NCI-H2107 treated with DMSO at 0.1 percent for 48 hours (cell line): ENCODE data around the gene SMIM30.
A peak's percentile ranks its signal among the peaks of the same experiment; 100 is the strongest.
"Not testable (repeated sequence)": the region's sequence is repeated elsewhere in the genome, so short reads cannot be mapped to it uniquely, and the experiment has no call there.

ENCODE experiments used
- DNase-seq: peaks from one replicate; lab custom pipeline; 2025; ENCODE audit not compliant: unreplicated experiment; lab: John Stamatoyannopoulos, UW

Gene SMIM30, protein sequence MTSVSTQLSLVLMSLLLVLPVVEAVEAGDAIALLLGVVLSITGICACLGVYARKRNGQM

DNA sequence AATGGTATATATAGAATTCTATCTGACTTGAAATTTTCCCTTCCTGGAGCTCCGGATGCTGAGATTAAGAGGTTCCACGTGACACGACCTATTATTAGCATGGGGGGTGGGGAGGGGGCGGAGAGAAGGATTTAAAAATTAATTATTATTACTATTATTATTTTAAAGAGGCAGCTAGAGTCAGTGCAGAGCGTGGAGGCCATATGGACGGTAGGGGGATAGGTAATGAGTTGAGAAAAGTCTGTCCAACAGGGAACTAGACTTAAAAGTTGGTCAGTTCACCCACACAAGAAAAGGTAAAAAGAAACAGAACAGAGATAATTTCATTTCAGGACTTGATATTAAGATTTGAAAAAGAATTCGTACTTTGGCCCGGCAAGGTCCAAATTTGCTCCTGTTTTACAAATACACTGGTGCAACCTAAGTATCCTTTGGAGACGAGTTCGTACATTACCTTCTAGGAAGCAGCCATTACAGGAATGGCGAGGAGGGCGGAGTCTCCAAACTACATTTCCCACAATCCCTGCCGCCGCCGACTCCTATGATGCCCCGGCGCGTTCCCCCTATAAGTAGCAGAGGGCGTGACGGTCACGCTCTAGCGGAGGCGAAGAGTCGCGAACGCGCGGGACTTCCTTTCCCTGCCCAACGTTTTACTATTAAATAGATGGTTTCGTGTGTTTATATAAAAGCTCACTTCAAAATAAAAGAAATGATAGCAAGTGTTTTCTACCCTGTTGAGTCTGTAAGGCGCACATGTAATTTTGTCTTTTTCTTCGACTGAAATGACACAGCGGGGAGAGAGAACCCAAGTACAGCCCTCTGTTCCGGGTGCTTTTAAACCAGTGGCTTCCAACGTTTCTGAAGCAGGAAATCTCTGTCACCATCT is at the start of gene SMIM30:
TSS of gene SMIM30 (minus strand) at position 481 of the 886 bp plus-strand sequence. CDS start 976 bp downstream, outside the sequence.
- DNase-seq, result peak; percentile 91

DNA sequence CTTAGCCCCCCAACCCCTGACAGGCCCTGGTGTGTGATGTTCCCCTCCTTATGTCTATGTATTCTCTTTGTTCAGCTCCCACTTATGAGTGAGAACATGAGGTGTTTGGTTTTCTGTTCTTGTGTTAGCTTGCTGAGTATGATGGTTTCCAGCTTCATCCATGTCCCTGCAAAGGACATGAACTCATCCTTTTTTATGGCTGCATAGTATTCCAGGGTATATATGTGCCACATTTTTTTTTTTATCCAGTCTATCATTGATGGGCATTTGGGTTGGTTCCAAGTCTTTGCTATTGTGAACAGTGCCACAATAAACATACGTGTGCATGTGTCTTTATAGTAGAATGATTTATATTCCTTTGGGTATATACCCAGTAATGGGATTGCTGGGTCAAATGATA is 47.8 kb upstream of the SMIM30 start:
- DNase-seq, result not testable (repeated sequence)

DNA sequence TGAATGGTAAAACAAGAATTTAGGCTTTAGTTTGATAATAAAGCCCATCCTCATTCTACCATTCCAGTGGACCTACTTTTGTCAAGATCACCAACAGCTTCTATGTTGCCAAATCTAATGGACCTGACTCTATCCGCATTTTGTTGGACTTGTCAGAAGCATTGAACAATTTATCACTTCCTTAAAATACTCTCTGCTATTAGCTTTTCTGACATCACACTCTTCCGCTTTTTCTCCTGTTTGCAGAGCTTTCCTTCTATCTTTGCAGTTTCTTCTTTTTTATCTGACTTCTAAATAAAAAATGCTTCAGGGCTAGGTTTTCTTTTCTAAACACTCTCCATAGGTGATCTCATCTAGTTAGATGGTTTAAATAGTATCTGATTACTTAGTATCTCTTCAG is 42.7 kb upstream of the SMIM30 start:
- no peak for DNase-seq

DNA sequence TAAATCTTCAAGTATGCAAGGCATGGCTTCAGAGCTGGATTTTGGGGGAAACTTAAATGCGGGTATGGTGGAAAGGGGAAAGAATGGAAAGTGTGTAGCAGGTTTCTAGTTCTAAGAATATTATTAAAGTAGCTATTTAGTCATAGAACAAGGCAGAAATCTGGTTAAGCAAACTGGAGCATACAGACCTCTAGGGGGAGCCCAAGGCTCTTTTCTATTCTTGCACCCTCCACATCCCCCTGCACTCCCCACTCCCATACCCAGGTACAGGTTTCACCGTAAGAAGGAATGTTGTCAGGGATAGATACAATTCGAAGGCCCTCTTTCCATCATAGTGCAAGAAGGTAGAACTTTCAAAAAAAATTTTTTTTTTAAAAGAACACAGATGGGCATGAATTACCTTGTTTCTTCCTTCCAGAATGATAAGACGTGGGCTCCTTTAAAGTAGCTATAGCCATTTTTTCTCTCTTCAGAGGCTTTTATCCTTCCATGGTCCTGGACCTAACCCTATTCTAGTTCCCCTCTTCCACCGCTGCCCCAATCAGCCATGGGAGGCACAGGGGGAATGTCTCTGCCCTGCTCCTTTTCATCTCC is 41.5 kb upstream of the SMIM30 start:
- DNase-seq, result peak; percentile 38

DNA sequence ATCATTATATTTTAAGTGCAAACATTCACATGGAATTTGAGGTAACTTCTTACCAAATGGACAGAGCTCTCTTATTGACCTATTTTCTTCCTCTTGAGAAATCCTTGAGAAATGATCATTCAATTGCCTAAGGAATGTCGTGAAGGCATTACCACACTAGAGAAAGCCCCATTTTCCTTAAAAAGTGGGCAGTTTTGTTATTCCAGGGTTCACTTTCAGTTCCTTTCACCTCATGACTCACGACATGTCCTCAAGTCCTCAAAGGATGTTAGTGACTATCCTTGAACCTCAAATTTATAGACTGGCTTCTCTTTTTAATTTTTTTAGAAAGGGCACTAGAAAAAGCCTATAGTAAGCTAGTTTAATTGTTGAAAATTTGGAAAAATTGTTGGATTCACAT is 40.4 kb upstream of the SMIM30 start:
- no peak for DNase-seq

DNA sequence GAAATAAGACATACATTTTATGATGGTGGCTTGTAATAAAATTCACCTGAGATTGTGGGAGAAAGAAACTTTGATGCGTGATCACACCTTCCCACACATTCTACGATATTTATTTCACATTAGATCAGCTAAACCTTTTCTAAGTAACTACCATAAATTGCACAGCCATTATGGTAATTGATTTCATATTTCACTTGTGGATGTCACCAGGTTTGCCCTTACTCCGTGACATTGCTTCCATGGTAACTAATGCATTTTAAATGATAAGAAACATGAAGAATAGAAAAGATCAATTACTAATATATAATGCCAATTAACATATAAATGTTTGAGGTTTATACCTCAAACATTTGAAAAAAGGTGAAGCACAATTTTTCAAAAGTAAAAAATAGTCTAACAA is 35.8 kb upstream of the SMIM30 start:
- DNase-seq, result no peak

DNA sequence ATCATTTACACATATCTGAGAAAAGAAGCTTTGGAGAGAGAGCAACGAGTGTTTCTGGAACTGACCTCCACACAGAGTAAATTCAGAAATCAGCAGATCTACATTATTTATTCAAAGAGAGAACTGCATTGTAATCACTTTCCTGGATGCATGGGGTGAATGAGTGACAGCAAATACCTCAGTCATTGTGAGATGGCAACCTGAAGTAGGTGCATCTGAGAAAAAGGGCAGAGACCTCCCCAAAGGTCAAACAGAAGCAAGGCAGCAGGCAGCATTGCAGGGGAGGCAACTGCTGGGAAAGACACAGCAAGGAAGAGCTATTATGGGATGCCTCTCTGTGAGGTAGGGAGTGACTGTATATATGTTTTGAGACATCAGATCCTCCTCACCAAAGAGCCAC is 26.5 kb upstream of the SMIM30 start:
- DNase-seq, result no peak

DNA sequence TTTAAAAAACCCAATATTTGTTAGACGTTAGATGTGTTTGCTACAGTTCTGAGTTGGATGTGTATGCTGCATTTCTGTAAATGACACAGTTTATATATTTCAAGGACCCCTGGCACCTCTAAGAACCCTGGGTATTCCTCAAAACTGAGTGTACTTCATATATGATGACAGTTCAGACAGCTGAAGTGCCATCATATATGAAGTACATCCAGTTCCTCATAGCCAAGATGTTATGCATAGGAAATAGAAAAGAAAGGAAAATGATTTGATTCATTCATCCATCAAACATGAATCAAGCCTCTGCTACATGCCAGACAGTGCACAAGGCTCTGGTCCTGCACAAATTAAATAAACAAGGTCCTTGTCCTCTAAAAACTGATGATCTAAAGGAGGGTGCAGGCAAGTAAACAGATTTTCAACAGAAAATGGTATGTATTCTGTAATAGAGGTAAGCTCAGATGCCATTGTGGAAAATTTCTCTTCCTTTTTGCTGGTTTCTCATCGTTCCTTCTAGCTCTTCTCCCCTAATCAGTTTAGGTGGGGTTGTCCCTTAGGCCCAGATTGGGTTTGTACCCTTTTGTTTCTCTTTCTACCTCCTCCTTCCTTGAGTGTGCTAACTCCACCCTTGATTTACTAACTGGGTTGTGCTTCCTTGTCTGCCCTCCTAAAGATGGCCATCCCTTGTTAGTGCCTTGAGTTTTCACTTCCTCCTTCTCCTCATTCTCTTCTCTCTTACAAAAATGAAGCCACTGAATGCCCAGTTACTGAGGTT is 25.3 kb upstream of the SMIM30 start:
- no peak for DNase-seq

DNA sequence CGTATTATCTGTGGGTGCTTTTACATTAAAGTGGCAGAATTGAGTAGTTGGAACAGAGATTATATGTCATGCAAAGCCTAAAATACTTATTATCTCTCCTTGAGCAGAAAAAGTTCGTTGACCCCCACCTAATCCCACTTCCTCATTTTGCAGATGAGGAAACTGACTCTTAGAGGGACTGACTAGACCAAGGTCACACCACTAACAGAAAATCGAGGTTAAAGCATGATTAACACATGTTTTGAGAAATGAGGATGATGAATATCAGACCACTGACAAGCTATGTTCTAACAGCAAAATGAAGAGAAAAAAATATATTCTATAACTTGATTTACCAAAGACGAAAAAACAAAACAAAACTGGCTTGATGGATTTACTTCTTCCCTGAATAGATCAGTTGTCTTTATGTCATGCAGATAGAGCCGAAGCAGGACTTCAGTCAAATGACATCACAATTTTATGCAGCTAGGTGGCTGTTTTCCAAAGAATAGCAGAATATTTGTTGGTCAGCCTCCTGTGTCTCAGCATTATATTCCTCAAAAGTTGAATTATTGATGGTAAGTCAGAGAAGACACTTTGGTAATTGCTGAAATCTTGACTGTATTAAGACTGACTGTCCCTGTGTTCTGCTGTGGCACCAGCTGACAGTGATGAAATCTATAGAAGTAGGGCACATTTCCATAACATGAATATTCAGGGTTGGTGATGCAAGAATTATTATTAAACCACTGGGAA is 24.2 kb upstream of the SMIM30 start:
- no peak for DNase-seq

DNA sequence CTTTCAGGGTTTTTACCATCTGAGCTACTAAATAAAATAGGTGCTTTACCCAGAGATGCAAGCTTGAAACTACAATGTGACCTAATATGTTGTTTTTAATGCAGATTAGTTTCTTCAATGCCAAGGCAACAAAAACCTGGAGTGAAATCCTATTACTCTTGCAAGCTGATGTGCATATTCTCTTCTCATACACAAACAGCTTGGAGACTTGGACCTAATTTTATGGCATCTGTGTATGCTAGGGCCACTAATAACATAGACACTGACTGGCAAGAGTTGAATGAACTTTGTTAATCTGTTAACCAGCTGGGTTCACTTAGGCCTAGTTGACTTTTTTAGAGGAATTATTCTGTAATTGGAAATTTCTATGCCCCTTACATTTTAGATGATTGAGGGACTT is 23.4 kb upstream of the SMIM30 start:
- DNase-seq, result no peak

DNA sequence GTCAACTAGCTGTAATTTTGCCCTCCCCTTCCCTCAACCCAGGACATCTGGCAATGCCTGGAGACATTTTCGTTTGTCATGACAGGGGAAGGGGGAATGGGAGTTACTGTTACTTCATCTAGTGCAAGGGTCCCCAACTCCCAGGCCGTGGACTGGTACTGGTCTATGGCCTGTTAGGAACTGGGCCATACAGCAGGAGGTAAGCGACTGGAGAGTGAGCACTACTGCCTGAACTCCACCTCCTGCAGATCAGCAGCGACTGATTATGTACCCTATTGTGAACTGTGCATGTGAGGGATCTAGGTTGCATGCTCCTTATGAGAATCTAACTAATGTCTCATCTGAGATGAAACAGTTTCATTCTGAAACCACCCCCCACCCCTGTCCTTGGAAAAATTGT is 22.6 kb upstream of the SMIM30 start:
- DNase-seq, result no peak

DNA sequence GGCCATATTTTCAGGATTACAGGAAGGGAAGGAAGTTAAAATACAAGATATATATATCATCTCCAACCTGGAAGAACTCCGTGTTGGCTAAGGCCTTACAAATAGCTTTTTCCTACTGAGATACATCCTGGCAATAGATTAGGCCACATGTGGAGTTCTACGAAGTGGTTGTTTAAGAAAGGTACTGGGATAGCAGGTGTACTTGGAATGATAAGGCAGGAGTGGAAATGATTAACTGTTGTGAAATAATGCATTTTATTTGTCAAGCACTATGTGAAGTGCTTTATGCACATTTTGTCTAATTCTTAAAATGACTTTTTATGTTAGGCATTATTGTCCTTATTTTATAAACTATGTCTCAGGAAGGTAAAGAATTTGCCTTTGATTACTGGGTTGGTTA is 18.9 kb upstream of the SMIM30 start:
- no peak for DNase-seq

DNA sequence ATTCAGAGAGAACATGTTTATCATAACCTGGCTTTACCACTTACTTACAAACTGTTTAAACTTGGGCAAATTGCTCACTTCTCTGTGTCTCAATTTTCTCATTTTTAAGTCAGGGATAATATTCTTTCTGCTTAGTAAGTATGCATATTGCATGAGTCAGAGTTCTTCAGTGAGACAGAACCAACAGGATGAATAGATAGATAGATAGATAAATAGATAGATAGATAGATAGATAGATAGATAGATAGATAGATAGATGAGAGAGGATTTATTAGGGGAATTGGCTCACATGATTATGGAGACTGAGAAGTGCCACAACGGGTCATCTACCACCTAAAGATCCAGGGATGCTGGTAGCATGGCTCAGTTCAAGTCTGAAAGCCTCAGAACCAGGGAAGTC is 15.7 kb upstream of the SMIM30 start:
- DNase-seq, result no peak

DNA sequence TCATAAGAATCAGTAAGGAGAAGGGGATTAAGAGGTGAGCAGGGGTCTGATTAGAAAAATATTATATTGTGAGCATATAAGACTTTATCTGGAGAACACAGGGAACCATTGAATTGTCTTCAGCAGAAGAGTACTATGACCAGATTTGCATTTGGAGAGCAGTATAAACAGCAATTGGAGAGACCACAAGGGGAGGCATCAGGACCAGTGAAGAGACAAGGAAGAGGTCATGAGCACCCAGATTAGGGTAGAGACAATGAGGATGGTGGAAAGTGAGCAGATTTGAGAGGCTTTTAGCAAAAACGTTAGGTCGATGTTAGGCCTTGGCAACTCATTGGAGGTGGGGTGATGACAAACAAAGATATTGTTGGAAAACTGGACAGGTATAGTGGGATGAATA is 13.0 kb upstream of the SMIM30 start:
- no peak for DNase-seq

DNA sequence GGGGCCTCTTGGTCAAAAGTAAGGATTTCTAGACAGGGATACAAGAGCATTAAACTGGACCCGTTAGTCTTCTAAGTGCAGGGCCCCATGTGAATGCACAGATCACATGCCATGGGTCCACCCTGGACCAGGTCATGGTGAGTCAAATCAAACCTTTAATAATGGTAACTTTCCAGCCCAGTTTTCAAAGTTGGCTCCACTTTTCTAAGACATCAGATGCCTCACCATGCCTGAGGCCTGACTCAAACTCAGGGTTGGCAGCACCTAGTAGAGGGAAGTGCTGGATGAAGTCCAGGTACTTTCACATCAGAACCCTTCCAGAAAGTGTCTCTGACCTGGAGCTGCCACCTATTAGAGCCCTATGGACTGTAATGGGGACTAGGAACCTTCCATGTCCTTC is 9.7 kb upstream of the SMIM30 start:
- no peak for DNase-seq

DNA sequence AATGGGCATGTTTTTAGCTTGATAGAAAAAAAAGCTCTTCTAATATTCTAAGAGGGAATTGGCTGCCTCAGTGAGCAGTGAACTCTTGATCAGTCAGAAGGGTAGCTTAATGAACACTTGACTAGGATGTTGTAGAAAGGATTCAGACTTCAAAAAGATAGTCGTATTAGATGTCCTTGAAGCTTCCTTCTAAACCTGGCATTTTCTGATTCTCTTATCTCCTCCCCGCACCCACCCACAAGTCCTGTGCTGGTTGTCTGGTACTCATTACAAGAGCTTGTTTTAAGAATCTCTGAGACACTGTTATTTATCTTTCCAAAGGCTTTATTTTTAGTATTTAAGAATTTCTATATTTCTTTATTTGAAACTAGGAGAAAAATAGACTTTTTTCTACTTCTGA is 7.4 kb upstream of the SMIM30 start:
- DNase-seq, result no peak

DNA sequence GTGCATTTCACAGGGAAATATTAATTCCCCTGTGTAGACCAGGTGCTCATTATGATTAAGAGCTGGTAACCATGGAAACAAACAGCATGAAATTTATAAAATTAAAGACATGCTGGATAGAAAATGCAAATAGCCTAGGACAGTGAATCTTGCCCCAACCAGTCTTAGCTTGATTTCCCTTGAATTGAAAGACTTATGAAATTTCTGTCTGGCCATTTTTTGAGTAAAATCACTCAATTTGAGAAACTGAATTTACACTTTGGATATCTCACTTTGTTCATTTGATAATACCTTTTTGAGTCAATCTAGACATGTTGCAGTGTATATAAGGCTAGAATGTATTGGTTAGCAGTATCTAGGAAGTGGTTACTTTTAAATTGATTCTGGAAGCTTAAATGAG is 4.4 kb upstream of the SMIM30 start:
- no peak for DNase-seq

DNA sequence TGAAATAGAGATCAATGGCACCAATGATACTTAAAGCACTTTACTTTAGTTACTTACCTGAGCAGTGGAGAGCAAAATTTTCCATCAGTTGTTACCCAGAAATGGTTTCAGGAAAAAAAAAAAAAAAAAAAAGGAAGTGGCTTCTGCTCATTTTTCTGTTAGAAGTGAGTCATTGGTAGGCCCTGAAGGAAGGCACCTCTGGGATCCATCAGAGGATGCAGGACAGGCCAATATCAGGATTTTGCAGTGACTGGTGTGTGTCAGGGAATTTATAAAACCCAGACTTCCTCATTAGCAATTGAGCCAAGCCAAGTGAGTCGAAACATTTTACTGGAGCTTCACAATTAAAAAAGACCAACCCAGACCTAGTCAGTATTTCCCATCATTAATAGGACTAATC is 2.3 kb upstream of the SMIM30 start:
- DNase-seq, result no peak

DNA sequence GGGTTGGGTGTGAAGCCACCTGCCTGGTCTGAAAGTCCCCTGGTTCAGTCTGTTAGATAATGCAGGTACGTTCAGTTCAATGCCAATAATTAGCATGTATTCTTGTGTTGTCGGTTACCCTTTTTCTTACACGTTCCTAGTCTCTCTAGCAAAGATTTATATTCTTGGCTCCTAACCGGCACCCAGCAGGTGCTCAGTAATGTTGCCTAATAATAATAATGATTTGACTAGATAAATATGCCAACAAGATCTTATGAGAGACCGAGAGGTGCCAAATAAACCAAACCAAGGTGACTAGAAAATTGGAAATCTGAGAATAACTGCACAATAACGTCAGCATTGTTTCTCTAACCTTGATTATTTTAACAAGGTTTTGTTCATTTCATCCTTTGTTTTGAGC is 1.1 kb upstream of the SMIM30 start:
- DNase-seq, result no peak

DNA sequence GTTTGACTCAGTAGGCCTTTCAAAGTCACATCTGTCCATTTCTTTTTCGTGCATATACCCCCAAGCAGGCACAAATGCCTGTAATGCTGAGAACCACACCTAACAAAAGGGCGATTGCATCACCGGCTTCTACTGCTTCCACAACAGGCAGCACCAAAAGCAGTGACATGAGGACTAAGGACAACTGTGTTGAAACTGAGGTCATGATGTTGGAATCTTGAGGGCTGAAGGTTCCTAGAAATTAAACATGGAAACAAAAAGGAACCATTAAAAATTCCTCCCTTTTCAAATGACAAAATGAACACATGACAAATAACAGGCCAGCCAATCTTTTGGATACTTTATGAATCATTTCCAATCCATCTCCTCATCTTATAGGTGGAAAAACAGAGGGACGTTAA is 980 bp downstream of the SMIM30 start:
- not testable (repeated sequence) for DNase-seq

DNA sequence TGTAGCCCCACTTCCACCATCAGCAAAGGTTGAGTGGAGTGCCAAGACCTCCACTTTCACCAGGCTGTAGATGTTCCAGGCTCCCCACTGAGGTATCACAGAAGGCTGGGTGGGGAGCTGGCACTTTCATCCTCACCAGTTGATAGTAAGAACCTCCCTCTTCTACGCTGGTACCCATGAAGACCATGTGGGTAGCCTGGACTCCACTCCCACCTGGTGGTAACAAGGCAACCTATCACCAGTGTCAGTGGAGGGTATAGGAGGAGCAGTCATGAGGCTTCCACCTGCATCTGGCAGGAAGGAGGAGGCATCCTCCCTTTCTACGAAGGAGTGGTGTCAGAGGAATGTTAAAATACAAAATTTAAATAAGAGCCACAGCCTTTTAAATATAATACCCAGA is 4.4 kb downstream of the SMIM30 start:
- DNase-seq, result no peak
